HepG2 (cell line): ENCODE results near the gene ZNF556. TPM values are rescaled to one million over a fixed set of nuclear protein-coding genes. Genes with fewer than 3 reads are reported as not detected.

Experiments used
- ATAC-seq: fragments of 200-7000 bp; cut with Tn5 transposase; 3 replicates; pipeline ENCODE4 v1.9.1; 2020; ENCODE audit warnings: mild to moderate bottlenecking, moderate library complexity
- BruUV-seq: library from RNA; stranded (reverse); fragments of 400-500 nt; replicated peaks from 2 replicates; lab custom pipeline; 2021; lab: Mats Ljungman, UMichigan
- CTCF ChIA-PET: fragments of 300-600 bp; formaldehyde crosslinking; extraction: SDS; loops from one replicate; lab custom pipeline; 2021; ENCODE audit warnings: low total read pairs, inconsistent platforms, low intra/inter-chr PET ratio; lab: Yijun Ruan, JAX
- POLR2A ChIA-PET: fragments of 350-600 bp; sonication (Branson Sonifier 250); formaldehyde crosslinking; loops from one replicate; lab custom pipeline; 2020; ENCODE audit warnings: antibody characterized with exemption, inconsistent platforms; lab: Yijun Ruan, JAX
- DNase-seq: peaks from one replicate; pipeline ENCODE4 v3.0.0-alpha.2; 2015; ENCODE audit warnings: low spot score
- FAIRE-seq: peaks from 3 replicates; lab custom pipeline; 2011; peaks lifted over from hg19 to GRCh38; lab: Jason Lieb, UNC
- H2AFZ ChIP-seq: one replicate; pipeline ENCODE4 v1.6.1; 2011; ENCODE audit warnings: low read length, inconsistent platforms
- H3K27ac ChIP-seq: fragments of 300-600 bp; 3 replicates; pipeline ENCODE4 v1.8.0; 2011; ENCODE audit warnings: mixed run types, mild to moderate bottlenecking, mixed read lengths, low read length, inconsistent platforms; ENCODE audit not compliant: insufficient read depth; ENCODE audit errors: extremely low read length
- H3K27me3 ChIP-seq, 2 experiments: fragments of 200-600 bp in 1 of 2; 2 replicates in 1 of 2; 3 replicates in 1 of 2; pipeline versions ENCODE4 v1.6.0 to v1.8.0; 2011; ENCODE audit warnings: low read length in 2 of 2, mild to moderate bottlenecking in 2 of 2, moderate library complexity in 2 of 2, inconsistent platforms in 1 of 2; ENCODE audit not compliant: insufficient read depth in 2 of 2, control insufficient read depth in 1 of 2
- H3K36me3 ChIP-seq, 2 experiments: fragments of 200-600 bp in 1 of 2; replicated peaks in 1 of 2; 2 replicates in 1 of 2; 3 replicates in 1 of 2; pipeline versions ENCODE4 v1.5.1 to v1.8.0; 2011; ENCODE audit warnings: low read length in 2 of 2, inconsistent platforms in 1 of 2; ENCODE audit not compliant: insufficient read depth in 2 of 2, control insufficient read depth in 1 of 2
- H3K4me1 ChIP-seq: 2 replicates; pipeline ENCODE4 v1.5.1; 2012; ENCODE audit warnings: low read length, inconsistent platforms; ENCODE audit not compliant: insufficient read depth
- H3K4me2 ChIP-seq: 2 replicates; pipeline ENCODE4 v1.6.0; 2011; ENCODE audit warnings: low read depth, low read length, inconsistent platforms
- H3K4me3 ChIP-seq, 3 experiments: fragments of 200-600 bp in 1 of 3; sonication (generic), shearing (Covaris generic) in 1 of 3; replicated peaks in 1 of 3; 2 replicates each; pipeline ENCODE4 v1.5.1; 2011 to 2016; ENCODE audit warnings: low read length in 3 of 3, inconsistent platforms in 2 of 3, low read depth in 2 of 3, mild to moderate bottlenecking in 2 of 3, control low read depth in 1 of 3, mixed read lengths in 1 of 3; ENCODE audit not compliant: insufficient read depth in 1 of 3
- H3K79me2 ChIP-seq: one replicate; pipeline ENCODE4 v1.6.1; 2011; ENCODE audit warnings: low read length, inconsistent platforms; ENCODE audit not compliant: insufficient read depth
- H3K9ac ChIP-seq: 2 replicates; pipeline ENCODE4 v1.6.0; 2011; ENCODE audit warnings: mild to moderate bottlenecking, low read depth, low read length, inconsistent platforms; ENCODE audit not compliant: insufficient read depth
- H3K9me3 ChIP-seq: 2 replicates; pipeline ENCODE4 v1.5.1; 2012; ENCODE audit warnings: mild to moderate bottlenecking, low read length
- H4K20me1 ChIP-seq: 2 replicates; pipeline ENCODE4 v1.6.0; 2011; ENCODE audit warnings: inconsistent platforms, mild to moderate bottlenecking, low read length, moderate library complexity; ENCODE audit not compliant: insufficient read depth
- AGO1 ChIP-seq: fragments of 200-400 bp; formaldehyde crosslinking; IDR thresholded peaks from 2 replicates; pipeline ENCODE4 v1.6.1; 2017; ENCODE audit warnings: mild to moderate bottlenecking, low read depth, low read length, moderate library complexity; ENCODE audit not compliant: poor library complexity, severe bottlenecking
- AGO2 ChIP-seq: fragments of 200-400 bp; formaldehyde crosslinking; optimal IDR thresholded peaks from 2 replicates; pipeline ENCODE3; 2017; ENCODE audit warnings: mild to moderate bottlenecking, low read depth, low read length, moderate library complexity
- BRCA1 ChIP-seq: sonication (generic); formaldehyde crosslinking; IDR thresholded peaks from 2 replicates; pipeline ENCODE4 v1.4.0; 2020; ENCODE audit warnings: missing genetic modification reagents
- CREB1 ChIP-seq, 2 experiments: fragments of 450-650 bp in 1 of 2; IDR thresholded peaks; 2 replicates each; pipeline ENCODE4 v1.6.1; 2016 to 2017; ENCODE audit warnings: control low read depth in 1 of 2, mild to moderate bottlenecking in 1 of 2, missing compliant biosample characterization in 1 of 2, missing genetic modification characterization in 1 of 2
- GATA4 ChIP-seq: sonication (generic); IDR thresholded peaks from 2 replicates; pipeline ENCODE4 v1.6.1; 2016; ENCODE audit warnings: antibody characterized with exemption, low read depth, borderline replicate concordance
- GFI1 ChIP-seq: sonication (generic); formaldehyde crosslinking; IDR thresholded peaks from 2 replicates; pipeline ENCODE4 v1.5.0; 2020; ENCODE audit warnings: missing genetic modification reagents, mild to moderate bottlenecking, borderline replicate concordance
- ZBTB38 ChIP-seq: sonication (generic); formaldehyde crosslinking; IDR thresholded peaks from 2 replicates; pipeline ENCODE4 v1.5.1; 2020; ENCODE audit warnings: mild to moderate bottlenecking, missing genetic modification reagents
- ZNF225 ChIP-seq: sonication (generic); formaldehyde crosslinking; IDR thresholded peaks from 2 replicates; pipeline ENCODE4 v1.4.0; 2020; ENCODE audit warnings: mild to moderate bottlenecking, missing genetic modification reagents
- ZNF441 ChIP-seq: sonication (generic); formaldehyde crosslinking; IDR thresholded peaks from 2 replicates; pipeline ENCODE4 v1.7.0; 2021; ENCODE audit warnings: missing genetic modification reagents, borderline replicate concordance
- ZNF510 ChIP-seq: sonication (generic); formaldehyde crosslinking; IDR thresholded peaks from 2 replicates; pipeline ENCODE4 v1.4.0; 2020; ENCODE audit warnings: low read depth, mild to moderate bottlenecking, missing genetic modification reagents
- ZNF558 ChIP-seq: sonication (generic); formaldehyde crosslinking; IDR thresholded peaks from 2 replicates; pipeline ENCODE4 v1.9.0; 2022; ENCODE audit warnings: mild to moderate bottlenecking, missing genetic modification reagents, borderline replicate concordance
- ZNF607 ChIP-seq: sonication (generic); formaldehyde crosslinking; IDR thresholded peaks from 2 replicates; pipeline ENCODE4 v1.5.1; 2020; ENCODE audit warnings: missing genetic modification reagents, mild to moderate bottlenecking, borderline replicate concordance
- ZNF709 ChIP-seq: sonication (generic); formaldehyde crosslinking; IDR thresholded peaks from 2 replicates; pipeline ENCODE4 v1.5.0; 2020; ENCODE audit warnings: mild to moderate bottlenecking, missing genetic modification reagents
- ZNF766 ChIP-seq: sonication (generic); formaldehyde crosslinking; IDR thresholded peaks from 2 replicates; pipeline ENCODE4 v1.5.0; 2020; ENCODE audit warnings: missing genetic modification reagents, borderline replicate concordance
- ZNF775 ChIP-seq: sonication (generic); formaldehyde crosslinking; IDR thresholded peaks from 2 replicates; pipeline ENCODE4 v1.4.0; 2020; ENCODE audit warnings: missing genetic modification reagents, mild to moderate bottlenecking, moderate library complexity, borderline replicate concordance
- WGBS: methylation state at CpG from one replicate; pipeline ENCODE4 v1.1.6; 2017; ENCODE audit warnings: low lambda C conversion rate; 5-methylcytosine and 5-hydroxymethylcytosine counted together
- in situ Hi-C: cut with HindIII; loops from 2 replicates; pipeline ENCODE4 v1.10.0; 2017; ENCODE audit warnings: low pct_unique_long_range_greater_than_20kb; ENCODE audit not compliant: extremely low pct_ligation_motif_present
- intact Hi-C: fragments of 100-400 bp; cut with micrococcal nuclease; formaldehyde crosslinking; loops from one replicate; pipeline ENCODE4 v1.10.0; 2022; ENCODE audit not compliant: unreplicated experiment
- polyA plus RNA-seq, 8 experiments: library from polyadenylated mRNA; depleted of rRNA in 3 of 8; stranded (reverse) in 7 of 8; unstranded in 1 of 8; fragments of >200 nt; fragmentation: Illumina TruSeq in 4 of 8; extraction: Trizol in 4 of 8; gene quantifications; 2 replicates each; pipeline versions ENCODE4 v1.2.1 to v1.2.3, GENCODE V29; 2011 to 2016; ENCODE audit warnings: low read depth in 4 of 8, missing spikeins in 1 of 8, mixed read lengths in 1 of 8; ENCODE audit not compliant: insufficient read depth in 1 of 8
- total RNA-seq, 5 experiments: library from RNA; depleted of rRNA; stranded (reverse); fragments of >200 nt; fragmentation: Illumina TruSeq; extraction: Trizol; gene quantifications; 2 replicates each; pipeline ENCODE4 v1.2.3, GENCODE V29; 2016; ENCODE audit warnings: low read depth in 1 of 5
- TF ChIP-seq, protein P1 (sequence below): sonication (generic); formaldehyde crosslinking; IDR thresholded peaks from 2 replicates; pipeline ENCODE4 v1.5.0; 2020; ENCODE audit warnings: missing genetic modification reagents
- TF ChIP-seq, protein P2 (sequence below): sonication (generic); formaldehyde crosslinking; IDR thresholded peaks from 2 replicates; pipeline ENCODE4 v1.4.0; 2020; ENCODE audit warnings: missing genetic modification reagents
- TF ChIP-seq, protein P3 (sequence below): sonication (generic); formaldehyde crosslinking; IDR thresholded peaks from 2 replicates; pipeline ENCODE4 v1.5.0; 2020; ENCODE audit warnings: mild to moderate bottlenecking, missing genetic modification reagents, moderate library complexity

ZNF556 gene
- total and polyA plus RNA-seq, 2 of the 13 experiments (the other 11 are each of a cell fraction or from before 2014, with no cell fraction given) = 4.2 to 28.6 TPM

DNA sequence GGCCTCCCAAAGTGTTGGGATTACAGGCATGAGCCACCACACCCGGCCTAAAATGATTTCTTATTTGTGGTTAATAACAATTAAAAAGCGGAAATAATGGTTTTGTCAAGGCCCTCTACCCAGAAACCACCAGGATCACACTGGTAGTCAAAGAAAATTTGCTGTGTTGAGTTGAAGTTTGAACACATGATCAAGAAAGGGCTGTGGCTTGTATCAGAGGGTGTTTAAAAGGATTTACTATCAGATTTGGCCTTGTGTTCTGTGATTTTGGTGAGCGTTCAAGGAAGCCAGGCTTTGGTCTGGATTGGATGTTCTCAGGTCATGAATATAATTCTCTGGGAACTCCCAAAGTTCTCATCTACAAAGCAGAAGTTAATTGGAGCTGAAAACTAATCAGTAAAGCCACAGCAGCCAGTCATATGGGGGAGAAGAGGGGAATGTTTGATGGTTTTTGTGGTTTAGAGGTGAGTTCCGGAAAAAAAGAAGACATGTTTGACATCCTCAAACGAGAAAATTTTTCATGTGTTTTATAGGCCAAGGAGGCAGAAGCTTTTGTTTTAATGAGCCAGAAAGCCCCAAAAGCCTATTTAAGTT lies 10.6 kb upstream of the ZNF556 start (continued):
- TF ChIP-seq, protein P1, sequence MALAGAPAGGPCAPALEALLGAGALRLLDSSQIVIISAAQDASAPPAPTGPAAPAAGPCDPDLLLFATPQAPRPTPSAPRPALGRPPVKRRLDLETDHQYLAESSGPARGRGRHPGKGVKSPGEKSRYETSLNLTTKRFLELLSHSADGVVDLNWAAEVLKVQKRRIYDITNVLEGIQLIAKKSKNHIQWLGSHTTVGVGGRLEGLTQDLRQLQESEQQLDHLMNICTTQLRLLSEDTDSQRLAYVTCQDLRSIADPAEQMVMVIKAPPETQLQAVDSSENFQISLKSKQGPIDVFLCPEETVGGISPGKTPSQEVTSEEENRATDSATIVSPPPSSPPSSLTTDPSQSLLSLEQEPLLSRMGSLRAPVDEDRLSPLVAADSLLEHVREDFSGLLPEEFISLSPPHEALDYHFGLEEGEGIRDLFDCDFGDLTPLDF = no peak
- TF ChIP-seq BRCA1 = no peak
- TF ChIP-seq ZNF558 = no peak
- TF ChIP-seq ZNF441 = no peak

DNA sequence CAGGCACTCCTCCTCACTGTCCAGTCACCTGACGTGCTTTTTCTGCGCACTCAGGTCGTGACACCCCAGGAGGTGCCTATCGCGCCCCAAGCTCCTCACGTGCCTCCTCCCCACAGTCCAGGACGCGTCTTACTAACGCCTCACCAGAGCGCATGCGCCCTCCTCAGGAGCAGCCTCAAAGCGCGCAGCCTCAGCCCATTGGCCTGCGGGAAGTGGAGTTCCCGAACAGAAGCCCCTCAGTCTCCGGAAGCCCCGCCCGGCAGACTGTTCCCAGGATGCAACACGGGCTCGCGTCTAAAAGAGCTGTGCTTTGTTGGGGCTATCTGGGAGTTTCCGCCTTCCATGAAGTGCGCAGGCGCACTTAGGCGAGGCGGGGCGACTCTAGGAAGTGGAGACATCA lies 8.3 kb upstream of the ZNF556 start:
- ATAC-seq = no peak
- in situ Hi-C loops (no loop called here), intact Hi-C loops (no loop called here)
- DNase-seq = no peak
- no peak overlapping the region for H3K4me2 ChIP-seq
- no peak for FAIRE-seq
- no peak overlapping the region for H3K27ac ChIP-seq
- no peaks in the 10 kb centered on the region for H4K20me1 ChIP-seq
- no TSS peak for BruUV-seq
- no peak overlapping the region for H3K4me3 ChIP-seq
- no peaks in the 10 kb centered on the region for H3K27me3 ChIP-seq
- H2AFZ ChIP-seq = no peak overlapping the region
- ChIA-PET POLR2A (interaction anchor here (1.4 kb wide), 1 partner anchor 8 kb away, joined by 5 read pairs; the partner anchor contains the start of gene ZNF556), CTCF (no interaction called here)
- H3K4me1 ChIP-seq = peaks cover 18% of the 10 kb centered on the region
- WGBS = 96% methylated on average over 26 of the region's 27 CpGs
- H3K36me3 ChIP-seq = peaks cover 0 to 1% of the 10 kb centered on the region in 2 experiments; a peak in 1 of 5 replicates
- H3K79me2 ChIP-seq = no peaks in the 10 kb centered on the region
- no peaks in the 10 kb centered on the region for H3K9me3 ChIP-seq
- no peak overlapping the region for H3K9ac ChIP-seq
- TF ChIP-seq ZNF709 (CRISPR knock-in tag) (no peak), ZBTB38 (peak; percentile 18; the same call in 1 of the 2 replicates), ZNF510 (CRISPR knock-in tag) (no peak), ZNF225 (CRISPR knock-in tag) (no peak), GFI1 (CRISPR knock-in tag) (no peak), AGO2 (peak; percentile 70), ZNF607 (CRISPR knock-in tag) (no peak), GATA4 (no peak), CREB1 (IDR thresholded peaks at IDR 0.05) (peak; percentile 26; the same call in 1 of the 2 replicates), CREB1 (CRISPR knock-in tag; IDR thresholded peaks at IDR 0.05) (no peak), ZNF766 (CRISPR knock-in tag) (no peak), AGO1 (peak; percentile 50), ZNF775 (CRISPR knock-in tag) (no peak)
- TF ChIP-seq, protein P2, sequence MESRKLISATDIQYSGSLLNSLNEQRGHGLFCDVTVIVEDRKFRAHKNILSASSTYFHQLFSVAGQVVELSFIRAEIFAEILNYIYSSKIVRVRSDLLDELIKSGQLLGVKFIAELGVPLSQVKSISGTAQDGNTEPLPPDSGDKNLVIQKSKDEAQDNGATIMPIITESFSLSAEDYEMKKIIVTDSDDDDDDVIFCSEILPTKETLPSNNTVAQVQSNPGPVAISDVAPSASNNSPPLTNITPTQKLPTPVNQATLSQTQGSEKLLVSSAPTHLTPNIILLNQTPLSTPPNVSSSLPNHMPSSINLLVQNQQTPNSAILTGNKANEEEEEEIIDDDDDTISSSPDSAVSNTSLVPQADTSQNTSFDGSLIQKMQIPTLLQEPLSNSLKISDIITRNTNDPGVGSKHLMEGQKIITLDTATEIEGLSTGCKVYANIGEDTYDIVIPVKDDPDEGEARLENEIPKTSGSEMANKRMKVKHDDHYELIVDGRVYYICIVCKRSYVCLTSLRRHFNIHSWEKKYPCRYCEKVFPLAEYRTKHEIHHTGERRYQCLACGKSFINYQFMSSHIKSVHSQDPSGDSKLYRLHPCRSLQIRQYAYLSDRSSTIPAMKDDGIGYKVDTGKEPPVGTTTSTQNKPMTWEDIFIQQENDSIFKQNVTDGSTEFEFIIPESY (CRISPR knock-in tag) = 0 out of 2 replicates have a peak, but pooled peaks have one; percentile 15
- TF ChIP-seq, protein P3, sequence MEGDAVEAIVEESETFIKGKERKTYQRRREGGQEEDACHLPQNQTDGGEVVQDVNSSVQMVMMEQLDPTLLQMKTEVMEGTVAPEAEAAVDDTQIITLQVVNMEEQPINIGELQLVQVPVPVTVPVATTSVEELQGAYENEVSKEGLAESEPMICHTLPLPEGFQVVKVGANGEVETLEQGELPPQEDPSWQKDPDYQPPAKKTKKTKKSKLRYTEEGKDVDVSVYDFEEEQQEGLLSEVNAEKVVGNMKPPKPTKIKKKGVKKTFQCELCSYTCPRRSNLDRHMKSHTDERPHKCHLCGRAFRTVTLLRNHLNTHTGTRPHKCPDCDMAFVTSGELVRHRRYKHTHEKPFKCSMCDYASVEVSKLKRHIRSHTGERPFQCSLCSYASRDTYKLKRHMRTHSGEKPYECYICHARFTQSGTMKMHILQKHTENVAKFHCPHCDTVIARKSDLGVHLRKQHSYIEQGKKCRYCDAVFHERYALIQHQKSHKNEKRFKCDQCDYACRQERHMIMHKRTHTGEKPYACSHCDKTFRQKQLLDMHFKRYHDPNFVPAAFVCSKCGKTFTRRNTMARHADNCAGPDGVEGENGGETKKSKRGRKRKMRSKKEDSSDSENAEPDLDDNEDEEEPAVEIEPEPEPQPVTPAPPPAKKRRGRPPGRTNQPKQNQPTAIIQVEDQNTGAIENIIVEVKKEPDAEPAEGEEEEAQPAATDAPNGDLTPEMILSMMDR (CRISPR knock-in tag) = peak; percentile 23; the same call in 1 of the 2 replicates
